Tibial artery (tissue), 4 donors: Measurements from ENCODE around the gene POMT1.

ENCODE experiments used
- DNase-seq, 2 donors: peaks; one replicate each; pipeline ENCODE4 v3.0.0-alpha.2; 2019
- H3K27ac ChIP-seq, 2 donors: fragments of 200-600 bp; sonication (generic) in 1 of 2; 1 replicate in 1 of 2; 2 replicates in 1 of 2; pipeline ENCODE4 v1.5.1; 2018 to 2019; ENCODE audit warnings: mild to moderate bottlenecking in 1 of 2
- H3K27me3 ChIP-seq, 2 donors: fragments of 200-600 bp; sonication (generic) in 1 of 2; one replicate each; pipeline versions ENCODE4 v1.5.1 to v1.6.0; 2016 to 2019
- H3K36me3 ChIP-seq, 3 donors: fragments of 200-600 bp; sonication (generic) in 2 of 3; one replicate each; pipeline ENCODE4 v1.5.1; 2016 to 2019; ENCODE audit warnings: mild to moderate bottlenecking in 2 of 3
- H3K4me1 ChIP-seq, 4 donors: fragments of 200-600 bp; sonication (generic) in 2 of 4; 1 replicate in 3 of 4; 2 replicates in 1 of 4; pipeline ENCODE4 v1.5.1; 2016 to 2019
- H3K4me3 ChIP-seq, 2 donors: fragments of 200-600 bp; sonication (generic) in 1 of 2; 1 replicate in 1 of 2; 2 replicates in 1 of 2; pipeline ENCODE4 v1.5.1; 2018 to 2019; ENCODE audit warnings: mild to moderate bottlenecking in 2 of 2
- H3K9me3 ChIP-seq, 3 donors: fragments of 200-600 bp; sonication (generic) in 1 of 3; one replicate each; pipeline ENCODE4 v1.5.1; 2016 to 2019
- CTCF ChIP-seq, 2 experiments: fragments of 200-600 bp in 1 of 2; fragments of 450-650 bp in 1 of 2; IDR thresholded peaks; one replicate each; pipeline ENCODE4 v1.5.1; 2017 to 2019; ENCODE audit warnings: antibody characterized with exemption in 2 of 2, mild to moderate bottlenecking in 1 of 2, moderate library complexity in 1 of 2
- intact Hi-C: fragments of 100-400 bp; cut with DNase I; formaldehyde crosslinking; loops from one replicate; pipeline ENCODE4 v1.15.0; 2023; ENCODE audit warnings: low total_unique reads

POMT1 gene

DNA sequence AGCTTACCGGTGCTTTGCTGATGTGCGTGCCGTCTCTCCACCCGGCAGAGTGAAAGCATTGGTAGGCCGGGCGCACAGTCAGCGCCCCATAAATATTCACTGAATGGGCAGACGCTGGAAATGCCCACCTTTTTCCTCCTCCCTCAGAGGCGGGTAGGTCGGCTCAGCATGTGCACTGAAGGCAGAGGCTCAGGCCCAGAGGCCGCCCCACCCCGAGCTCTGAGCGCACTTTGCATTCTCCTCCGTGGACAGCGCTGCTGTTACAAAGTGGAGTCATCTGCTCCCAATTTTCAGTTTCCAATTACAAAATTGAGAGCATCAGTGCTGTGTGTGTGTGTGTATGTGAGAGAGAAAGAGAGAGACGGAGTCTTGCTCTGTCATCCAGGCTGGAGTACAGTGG lies 17.8 kb downstream of the POMT1 start:
- H3K4me3 ChIP-seq: no peak overlapping the region
- no peak for DNase-seq
- no peaks in the 10 kb centered on the region for H3K9me3 ChIP-seq
- no peaks in the 10 kb centered on the region for H3K4me1 ChIP-seq
- no peak for TF ChIP-seq CTCF (IDR thresholded peaks at IDR 0.05)
- H3K36me3 ChIP-seq: peaks cover 79 to 100% (median 92%) of the 10 kb centered on the region in 3 donors
- no peaks in the 10 kb centered on the region for H3K27me3 ChIP-seq
- intact Hi-C loops: no loop called here
- no peak overlapping the region for H3K27ac ChIP-seq

DNA sequence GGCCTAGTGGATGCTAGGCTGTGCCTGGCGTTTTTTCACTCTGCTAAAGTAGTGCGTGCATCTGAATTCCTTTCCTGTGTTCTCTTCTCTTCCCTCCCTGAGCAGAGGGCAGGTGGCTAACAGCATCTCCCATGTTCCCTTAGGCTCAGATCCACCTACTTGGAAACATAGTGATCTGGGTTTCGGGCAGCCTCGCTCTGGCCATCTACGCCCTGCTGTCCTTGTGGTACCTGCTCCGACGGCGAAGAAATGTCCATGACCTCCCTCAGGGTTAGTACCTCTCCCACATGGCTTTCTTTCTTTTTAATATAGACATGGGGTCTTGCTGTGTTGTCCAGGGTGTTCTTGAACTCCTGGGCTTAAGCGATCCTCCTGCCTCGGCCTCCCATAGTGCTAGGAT lies 18.5 kb downstream of the POMT1 start:
- Histone ChIP-seq H3K27me3 (no peaks in the 10 kb centered on the region), H3K4me3 (no peak overlapping the region), H3K36me3 (peaks cover 81 to 100% (median 92%) of the 10 kb centered on the region in 3 donors), H3K9me3 (no peaks in the 10 kb centered on the region), H3K4me1 (no peaks in the 10 kb centered on the region), H3K27ac (no peak overlapping the region)
- no peak for TF ChIP-seq CTCF (IDR thresholded peaks at IDR 0.05)
- no peak for DNase-seq
- intact Hi-C loops: no loop called here

DNA sequence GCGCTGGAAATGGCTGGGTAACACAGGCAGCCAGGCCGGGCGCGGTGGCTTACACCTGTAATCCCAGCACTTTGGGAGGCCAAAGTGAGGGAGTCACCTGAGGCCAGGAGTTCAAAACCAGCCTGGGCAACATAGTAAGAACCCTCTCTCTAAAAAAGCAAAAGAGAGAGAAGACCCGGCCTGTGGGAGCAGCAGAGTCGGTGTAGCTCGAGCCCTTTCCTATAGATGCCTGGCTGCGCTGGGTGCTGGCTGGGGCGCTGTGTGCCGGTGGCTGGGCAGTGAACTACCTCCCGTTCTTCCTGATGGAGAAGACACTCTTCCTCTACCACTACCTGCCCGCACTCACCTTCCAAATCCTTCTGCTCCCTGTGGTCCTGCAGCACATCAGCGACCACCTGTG lies 19.1 kb downstream of the POMT1 start:
- Histone ChIP-seq H3K4me3 (no peak overlapping the region), H3K36me3 (peaks cover 76 to 100% (median 92%) of the 10 kb centered on the region in 3 donors), H3K27me3 (no peaks in the 10 kb centered on the region), H3K9me3 (no peaks in the 10 kb centered on the region), H3K4me1 (no peaks in the 10 kb centered on the region), H3K27ac (no peak overlapping the region)
- no peak for TF ChIP-seq CTCF (IDR thresholded peaks at IDR 0.05)
- DNase-seq: no peak
- intact Hi-C loops: no loop called here

DNA sequence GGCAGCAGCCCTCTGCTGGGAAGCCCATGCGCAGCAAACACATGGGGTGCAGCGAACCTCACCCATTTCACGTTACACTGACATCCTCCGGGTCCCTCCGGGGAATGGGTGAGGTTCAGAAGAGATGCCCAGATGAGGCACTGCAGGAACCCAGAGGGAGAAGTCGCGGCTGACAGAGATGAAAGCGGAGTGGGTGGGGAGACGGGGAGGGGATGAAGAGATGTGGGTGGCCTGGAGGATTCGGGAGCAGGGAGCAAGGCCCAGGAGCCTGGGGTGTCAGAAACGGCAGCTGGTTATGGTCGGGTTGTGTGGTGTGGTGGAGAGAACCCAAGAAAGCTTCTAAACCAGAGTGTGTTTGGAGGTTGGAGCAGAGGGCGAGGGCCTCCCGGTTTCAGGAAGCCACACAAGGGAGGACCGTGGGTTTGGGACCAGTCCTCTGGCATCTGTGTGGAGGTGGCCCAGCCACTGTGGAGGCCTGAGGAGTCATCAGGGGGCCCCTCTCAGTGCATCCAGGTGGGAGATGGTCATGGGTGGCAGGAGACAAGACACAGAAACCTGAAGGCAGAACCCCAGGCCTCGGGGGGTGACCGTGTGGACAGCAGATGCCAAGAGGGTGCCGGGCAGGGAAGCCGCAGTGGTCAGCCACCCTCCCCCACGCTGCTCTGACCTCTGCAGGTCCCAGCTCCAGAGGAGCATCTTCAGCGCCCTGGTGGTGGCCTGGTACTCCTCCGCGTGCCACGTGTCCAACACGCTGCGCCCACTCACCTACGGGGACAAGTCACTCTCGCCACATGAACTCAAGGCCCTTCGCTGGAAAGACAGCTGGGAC lies 19.8 kb downstream of the POMT1 start:
- H3K27ac ChIP-seq: no peak overlapping the region
- peaks cover 75 to 100% (median 96%) of the 10 kb centered on the region in 3 donors for H3K36me3 ChIP-seq
- no peaks in the 10 kb centered on the region for H3K27me3 ChIP-seq
- H3K4me3 ChIP-seq: no peak overlapping the region
- H3K4me1 ChIP-seq: no peaks in the 10 kb centered on the region
- no peak for DNase-seq
- intact Hi-C loops: no loop called here
- no peaks in the 10 kb centered on the region for H3K9me3 ChIP-seq
- no peak for TF ChIP-seq CTCF (IDR thresholded peaks at IDR 0.05)

- no peaks in the 10 kb centered on the region for H3K9me3 ChIP-seq
- no peaks in the 10 kb centered on the region for H3K27me3 ChIP-seq
- DNase-seq: no peak
- peaks cover 78 to 100% (median 96%) of the 10 kb centered on the region in 3 donors for H3K36me3 ChIP-seq
- H3K27ac ChIP-seq: no peak overlapping the region
- H3K4me1 ChIP-seq: no peaks in the 10 kb centered on the region
- no peak for TF ChIP-seq CTCF (IDR thresholded peaks at IDR 0.05)
- H3K4me3 ChIP-seq: no peak overlapping the region
- intact Hi-C loops: no loop called here
Measured at GRCh38 chr9:131523086-131523388, 20.3 kb downstream of the POMT1 start.
